Liver (tissue), 9 donors: ENCODE measurements around the gene EFCAB12. TPM values are rescaled to one million over a fixed set of nuclear protein-coding genes. Genes with fewer than 3 reads are reported as not detected.
A peak's percentile ranks its signal among the peaks of the same experiment; 100 is the strongest.

Source experiments
- DNase-seq: peaks from one replicate; pipeline ENCODE4 v3.0.0-alpha.2; 2017; ENCODE audit warnings: low spot score
- H3K27ac ChIP-seq, 2 donors: one replicate each; pipeline ENCODE4 v1.7.0; 2013; ENCODE audit warnings: inconsistent platforms in 2 of 2, low read length in 2 of 2, control low read depth in 1 of 2, low read depth in 1 of 2, mild to moderate bottlenecking in 1 of 2
- H3K27me3 ChIP-seq, 4 donors: one replicate each; pipeline versions ENCODE4 v1.6.1 to v1.7.0; 2013; ENCODE audit warnings: low read length in 3 of 4, inconsistent platforms in 1 of 4, mild to moderate bottlenecking in 1 of 4, moderate library complexity in 1 of 4; ENCODE audit not compliant: control insufficient read depth in 4 of 4, insufficient read depth in 4 of 4
- H3K36me3 ChIP-seq, 4 donors: one replicate each; pipeline versions ENCODE4 v1.6.1 to v1.7.0; 2013; ENCODE audit warnings: low read length in 3 of 4, mild to moderate bottlenecking in 3 of 4, low read depth in 1 of 4, moderate library complexity in 1 of 4; ENCODE audit not compliant: control insufficient read depth in 4 of 4, insufficient read depth in 3 of 4
- H3K4me1 ChIP-seq, 4 donors: one replicate each; pipeline versions ENCODE4 v1.6.1 to v1.7.0; 2013; ENCODE audit warnings: low read length in 3 of 4, mild to moderate bottlenecking in 3 of 4, moderate library complexity in 1 of 4; ENCODE audit not compliant: control insufficient read depth in 4 of 4, insufficient read depth in 4 of 4
- H3K4me3 ChIP-seq, 3 donors: one replicate each; pipeline versions ENCODE4 v1.6.1 to v1.7.0; 2013; ENCODE audit warnings: low read length in 3 of 3, control low read depth in 1 of 3, low read depth in 1 of 3, mild to moderate bottlenecking in 1 of 3
- H3K9ac ChIP-seq, 2 donors: one replicate each; pipeline ENCODE4 v1.7.0; 2013; ENCODE audit warnings: low read length in 2 of 2, mild to moderate bottlenecking in 2 of 2, moderate library complexity in 2 of 2, control low read depth in 1 of 2, low read depth in 1 of 2
- H3K9me3 ChIP-seq, 4 donors: one replicate each; pipeline versions ENCODE4 v1.6.1 to v1.7.0; 2013; ENCODE audit warnings: low read length in 3 of 4; ENCODE audit not compliant: control insufficient read depth in 4 of 4
- EGR1 ChIP-seq, 2 donors: IDR thresholded peaks; 2 replicates each; pipeline ENCODE4 v1.6.1; 2016 to 2018; ENCODE audit warnings: antibody characterized with exemption in 2 of 2, low read depth in 2 of 2
- FOXA1 ChIP-seq: IDR thresholded peaks from 2 replicates; pipeline ENCODE4 v1.6.1; 2016; ENCODE audit warnings: antibody characterized with exemption
- FOXA2 ChIP-seq: IDR thresholded peaks from 2 replicates; pipeline ENCODE4 v1.6.1; 2016; ENCODE audit warnings: antibody characterized with exemption
- GABPA ChIP-seq, 2 donors: IDR thresholded peaks in 1 of 2; conservative IDR thresholded peaks in 1 of 2; 2 replicates each; pipeline ENCODE4 v1.6.1; 2016; ENCODE audit warnings: antibody characterized with exemption in 2 of 2, mild to moderate bottlenecking in 1 of 2, moderate library complexity in 1 of 2
- HNF4A ChIP-seq, 2 donors: conservative IDR thresholded peaks; 2 replicates each; pipeline ENCODE4 v1.6.1; 2016; ENCODE audit warnings: antibody characterized with exemption in 2 of 2, mild to moderate bottlenecking in 2 of 2
- HNF4G ChIP-seq: IDR thresholded peaks from 2 replicates; pipeline ENCODE4 v1.6.1; 2016; ENCODE audit warnings: antibody characterized with exemption
- JUND ChIP-seq, 2 donors: IDR thresholded peaks; 2 replicates each; pipeline ENCODE4 v1.6.1; 2016; ENCODE audit warnings: antibody characterized with exemption in 2 of 2
- NR2F2 ChIP-seq: IDR thresholded peaks from 2 replicates; pipeline ENCODE4 v1.6.1; 2016; ENCODE audit warnings: antibody characterized with exemption
- RAD21 ChIP-seq, 2 donors: IDR thresholded peaks; 2 replicates each; pipeline ENCODE4 v1.6.1; 2016; ENCODE audit warnings: antibody characterized with exemption in 2 of 2, mild to moderate bottlenecking in 2 of 2
- RXRA ChIP-seq, 2 donors: IDR thresholded peaks; 2 replicates each; pipeline ENCODE4 v1.6.1; 2017 to 2018; ENCODE audit warnings: antibody characterized with exemption in 2 of 2, mild to moderate bottlenecking in 1 of 2
- SP1 ChIP-seq: IDR thresholded peaks from 2 replicates; pipeline ENCODE4 v1.6.1; 2018; ENCODE audit warnings: antibody characterized with exemption, mild to moderate bottlenecking
- TAF1 ChIP-seq: conservative IDR thresholded peaks from 2 replicates; pipeline ENCODE4 v1.6.1; 2016; ENCODE audit warnings: antibody characterized with exemption, mild to moderate bottlenecking
- YY1 ChIP-seq: IDR thresholded peaks from 2 replicates; pipeline ENCODE4 v1.6.1; 2016; ENCODE audit warnings: antibody characterized with exemption, mild to moderate bottlenecking
- WGBS: extraction: QIAGEN DNeasy Blood & Tissue Kit; methylation state at CpG from one replicate; pipeline ENCODE4 v1.1.7; 2013; 5-methylcytosine and 5-hydroxymethylcytosine counted together
- polyA plus RNA-seq, 2 donors: library from polyadenylated mRNA; stranded (reverse) in 1 of 2; unstranded in 1 of 2; fragments of 200-250 nt in 1 of 2; fragments of >200 nt in 1 of 2; fragmentation: Nextera tagmentation in 1 of 2; extraction: Ambion mirVana in 1 of 2; gene quantifications; one replicate each; pipeline versions ENCODE4 v1.2.1 to v1.2.3, GENCODE V29; 2013 to 2015
- total RNA-seq, 2 donors: library from RNA; depleted of rRNA; stranded (reverse); fragments of >200 nt; gene quantifications; one replicate each; pipeline ENCODE4 v1.2.3, GENCODE V29; 2014
- TF ChIP-seq, protein P1 (sequence below): IDR thresholded peaks from 2 replicates; pipeline ENCODE4 v1.6.1; 2016; ENCODE audit warnings: antibody characterized with exemption, mild to moderate bottlenecking
- TF ChIP-seq, protein P2 (sequence below): fragments of 150-350 bp; IDR thresholded peaks from 2 replicates; pipeline ENCODE4 v1.5.1; 2017; ENCODE audit warnings: improper control_type of control experiment, low read depth, low read length; ENCODE audit not compliant: missing input control
- TF ChIP-seq, protein P3 (sequence below): IDR thresholded peaks from 2 replicates; pipeline ENCODE4 v1.6.1; 2016; ENCODE audit warnings: antibody characterized with exemption
- TF ChIP-seq, protein P4 (sequence below): IDR thresholded peaks from 2 replicates; pipeline ENCODE4 v1.6.1; 2016; ENCODE audit warnings: antibody characterized with exemption
- TF ChIP-seq, protein P5 (sequence below): IDR thresholded peaks from 2 replicates; pipeline ENCODE4 v1.6.1; 2016; ENCODE audit warnings: antibody characterized with exemption
- donor health status: healthy.
- donor health status: healthy.
- donor health status: healthy.
- donor health status: healthy.
- donor health status: healthy.

EFCAB12 gene
- total and polyA plus RNA-seq, 4 donors: 0.37 to 2.4 (median 0.65) TPM

DNA sequence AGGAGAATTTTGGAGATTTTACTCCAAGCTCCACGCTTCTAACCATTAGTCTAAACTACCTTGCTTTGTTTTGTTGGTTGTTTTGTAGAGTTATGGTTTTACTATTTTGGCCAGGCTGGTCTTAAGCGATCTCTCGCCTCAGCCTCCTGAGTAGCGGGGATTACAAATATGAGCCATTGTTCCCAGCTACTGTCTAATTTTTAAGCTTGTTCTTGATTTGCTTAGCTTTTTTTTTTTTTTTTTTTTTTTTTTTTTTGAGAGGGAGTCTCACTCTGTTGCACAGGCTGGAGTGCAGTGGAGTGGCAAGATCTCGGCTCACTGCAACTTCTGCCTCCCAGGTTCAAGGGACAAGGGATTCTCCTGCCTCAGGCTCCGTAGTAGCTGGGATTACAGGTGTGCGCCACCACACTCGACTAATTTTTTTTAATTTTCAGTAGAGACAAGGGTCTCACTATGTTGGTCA, 28.5 kb downstream of the EFCAB12 start:
- peak overlapping the region; percentile 81 to 83 for H3K27ac ChIP-seq
- H3K9ac ChIP-seq: peak overlapping the region in 1 of 2 donors; percentile 58
- H3K9me3 ChIP-seq: no peaks in the 10 kb centered on the region
- peak overlapping the region in 1 of 3 donors; percentile 51 for H3K4me3 ChIP-seq
- H3K4me1 ChIP-seq: peaks cover 5 to 29% (median 21%) of the 10 kb centered on the region in 4 donors
- WGBS: 47% methylated on average over 8 of the region's 8 CpGs
- no peak for DNase-seq
- peaks cover 0 to 2% (median 0%) of the 10 kb centered on the region in 4 donors for H3K36me3 ChIP-seq
- no peaks in the 10 kb centered on the region for H3K27me3 ChIP-seq
- TF ChIP-seq, protein P1, sequence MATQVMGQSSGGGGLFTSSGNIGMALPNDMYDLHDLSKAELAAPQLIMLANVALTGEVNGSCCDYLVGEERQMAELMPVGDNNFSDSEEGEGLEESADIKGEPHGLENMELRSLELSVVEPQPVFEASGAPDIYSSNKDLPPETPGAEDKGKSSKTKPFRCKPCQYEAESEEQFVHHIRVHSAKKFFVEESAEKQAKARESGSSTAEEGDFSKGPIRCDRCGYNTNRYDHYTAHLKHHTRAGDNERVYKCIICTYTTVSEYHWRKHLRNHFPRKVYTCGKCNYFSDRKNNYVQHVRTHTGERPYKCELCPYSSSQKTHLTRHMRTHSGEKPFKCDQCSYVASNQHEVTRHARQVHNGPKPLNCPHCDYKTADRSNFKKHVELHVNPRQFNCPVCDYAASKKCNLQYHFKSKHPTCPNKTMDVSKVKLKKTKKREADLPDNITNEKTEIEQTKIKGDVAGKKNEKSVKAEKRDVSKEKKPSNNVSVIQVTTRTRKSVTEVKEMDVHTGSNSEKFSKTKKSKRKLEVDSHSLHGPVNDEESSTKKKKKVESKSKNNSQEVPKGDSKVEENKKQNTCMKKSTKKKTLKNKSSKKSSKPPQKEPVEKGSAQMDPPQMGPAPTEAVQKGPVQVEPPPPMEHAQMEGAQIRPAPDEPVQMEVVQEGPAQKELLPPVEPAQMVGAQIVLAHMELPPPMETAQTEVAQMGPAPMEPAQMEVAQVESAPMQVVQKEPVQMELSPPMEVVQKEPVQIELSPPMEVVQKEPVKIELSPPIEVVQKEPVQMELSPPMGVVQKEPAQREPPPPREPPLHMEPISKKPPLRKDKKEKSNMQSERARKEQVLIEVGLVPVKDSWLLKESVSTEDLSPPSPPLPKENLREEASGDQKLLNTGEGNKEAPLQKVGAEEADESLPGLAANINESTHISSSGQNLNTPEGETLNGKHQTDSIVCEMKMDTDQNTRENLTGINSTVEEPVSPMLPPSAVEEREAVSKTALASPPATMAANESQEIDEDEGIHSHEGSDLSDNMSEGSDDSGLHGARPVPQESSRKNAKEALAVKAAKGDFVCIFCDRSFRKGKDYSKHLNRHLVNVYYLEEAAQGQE: peak; percentile 10
- TF ChIP-seq RAD21 (IDR thresholded peaks at IDR 0.05): no peak

DNA sequence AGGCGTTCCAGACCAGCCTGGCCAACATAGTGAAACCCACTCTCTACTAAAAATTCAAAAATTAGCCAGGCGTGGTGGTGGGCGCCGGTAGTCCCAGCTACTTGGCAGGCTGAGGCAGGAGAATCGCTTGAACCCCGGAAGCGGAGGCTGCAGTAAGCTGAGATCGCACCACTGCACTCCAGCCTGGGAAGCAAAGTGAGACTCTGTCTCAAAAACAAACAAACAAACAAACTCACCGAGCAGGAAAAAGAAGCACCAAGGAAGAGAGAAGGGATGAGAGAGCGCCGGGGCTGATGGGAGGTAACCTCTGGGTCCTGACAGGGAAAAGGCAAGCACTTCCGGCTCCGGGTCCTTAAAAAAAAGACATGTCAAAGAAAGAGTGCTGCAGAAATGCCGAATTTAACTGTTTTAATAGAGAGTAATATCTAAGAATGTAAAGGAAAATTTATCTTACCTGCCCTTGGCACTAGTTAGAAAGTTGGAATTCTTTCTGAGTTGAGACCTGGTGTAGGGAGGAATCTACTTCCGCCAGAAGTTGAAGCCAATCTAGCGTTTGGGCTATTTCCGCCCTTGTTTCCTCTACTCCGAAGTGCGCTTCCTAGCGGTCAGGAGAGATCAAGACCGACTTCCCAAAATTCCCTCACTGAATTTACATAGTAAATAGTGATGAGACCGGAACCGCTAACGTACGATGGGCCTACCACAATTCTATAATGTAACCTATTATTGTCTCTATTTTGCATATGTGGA, 29.1 kb downstream of the EFCAB12 start:
- peak overlapping the region; percentile 33 to 82 (median 51) for H3K4me3 ChIP-seq
- H3K36me3 ChIP-seq: peaks cover 0 to 2% (median 0%) of the 10 kb centered on the region in 4 donors
- no peaks in the 10 kb centered on the region for H3K27me3 ChIP-seq
- TF ChIP-seq FOXA2: peak; percentile 60
- TF ChIP-seq GABPA (IDR thresholded peaks at IDR 0.05 in 1 of 2, conservative IDR thresholded peaks at IDR 0.05 in 1 of 2): peak; percentile 93 to 96
- TF ChIP-seq, protein P2, sequence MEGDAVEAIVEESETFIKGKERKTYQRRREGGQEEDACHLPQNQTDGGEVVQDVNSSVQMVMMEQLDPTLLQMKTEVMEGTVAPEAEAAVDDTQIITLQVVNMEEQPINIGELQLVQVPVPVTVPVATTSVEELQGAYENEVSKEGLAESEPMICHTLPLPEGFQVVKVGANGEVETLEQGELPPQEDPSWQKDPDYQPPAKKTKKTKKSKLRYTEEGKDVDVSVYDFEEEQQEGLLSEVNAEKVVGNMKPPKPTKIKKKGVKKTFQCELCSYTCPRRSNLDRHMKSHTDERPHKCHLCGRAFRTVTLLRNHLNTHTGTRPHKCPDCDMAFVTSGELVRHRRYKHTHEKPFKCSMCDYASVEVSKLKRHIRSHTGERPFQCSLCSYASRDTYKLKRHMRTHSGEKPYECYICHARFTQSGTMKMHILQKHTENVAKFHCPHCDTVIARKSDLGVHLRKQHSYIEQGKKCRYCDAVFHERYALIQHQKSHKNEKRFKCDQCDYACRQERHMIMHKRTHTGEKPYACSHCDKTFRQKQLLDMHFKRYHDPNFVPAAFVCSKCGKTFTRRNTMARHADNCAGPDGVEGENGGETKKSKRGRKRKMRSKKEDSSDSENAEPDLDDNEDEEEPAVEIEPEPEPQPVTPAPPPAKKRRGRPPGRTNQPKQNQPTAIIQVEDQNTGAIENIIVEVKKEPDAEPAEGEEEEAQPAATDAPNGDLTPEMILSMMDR: peak; percentile 77
- no peak for TF ChIP-seq SP1
- peak; percentile 87 to 94 for TF ChIP-seq EGR1 (IDR thresholded peaks at IDR 0.05; ENCODE audit: low read depth in 2 of 2)
- TF ChIP-seq, protein P3, sequence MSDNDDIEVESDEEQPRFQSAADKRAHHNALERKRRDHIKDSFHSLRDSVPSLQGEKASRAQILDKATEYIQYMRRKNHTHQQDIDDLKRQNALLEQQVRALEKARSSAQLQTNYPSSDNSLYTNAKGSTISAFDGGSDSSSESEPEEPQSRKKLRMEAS: peak; percentile 91
- peak in 1 of 2 donors; percentile 13 for TF ChIP-seq JUND (IDR thresholded peaks at IDR 0.05)
- peak; percentile 48 to 58 for TF ChIP-seq RXRA (IDR thresholded peaks at IDR 0.05)
- no peak for TF ChIP-seq HNF4G
- peak; percentile 69 to 77 for TF ChIP-seq RAD21 (IDR thresholded peaks at IDR 0.05)
- peak; percentile 24 for TF ChIP-seq FOXA1
- TF ChIP-seq NR2F2: peak; percentile 81
- TF ChIP-seq TAF1: no peak
- TF ChIP-seq, protein P4, sequence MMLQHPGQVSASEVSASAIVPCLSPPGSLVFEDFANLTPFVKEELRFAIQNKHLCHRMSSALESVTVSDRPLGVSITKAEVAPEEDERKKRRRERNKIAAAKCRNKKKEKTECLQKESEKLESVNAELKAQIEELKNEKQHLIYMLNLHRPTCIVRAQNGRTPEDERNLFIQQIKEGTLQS: no peak
- peak; percentile 50 for TF ChIP-seq YY1
- TF ChIP-seq, protein P1: peak; percentile 27
- TF ChIP-seq, protein P5, sequence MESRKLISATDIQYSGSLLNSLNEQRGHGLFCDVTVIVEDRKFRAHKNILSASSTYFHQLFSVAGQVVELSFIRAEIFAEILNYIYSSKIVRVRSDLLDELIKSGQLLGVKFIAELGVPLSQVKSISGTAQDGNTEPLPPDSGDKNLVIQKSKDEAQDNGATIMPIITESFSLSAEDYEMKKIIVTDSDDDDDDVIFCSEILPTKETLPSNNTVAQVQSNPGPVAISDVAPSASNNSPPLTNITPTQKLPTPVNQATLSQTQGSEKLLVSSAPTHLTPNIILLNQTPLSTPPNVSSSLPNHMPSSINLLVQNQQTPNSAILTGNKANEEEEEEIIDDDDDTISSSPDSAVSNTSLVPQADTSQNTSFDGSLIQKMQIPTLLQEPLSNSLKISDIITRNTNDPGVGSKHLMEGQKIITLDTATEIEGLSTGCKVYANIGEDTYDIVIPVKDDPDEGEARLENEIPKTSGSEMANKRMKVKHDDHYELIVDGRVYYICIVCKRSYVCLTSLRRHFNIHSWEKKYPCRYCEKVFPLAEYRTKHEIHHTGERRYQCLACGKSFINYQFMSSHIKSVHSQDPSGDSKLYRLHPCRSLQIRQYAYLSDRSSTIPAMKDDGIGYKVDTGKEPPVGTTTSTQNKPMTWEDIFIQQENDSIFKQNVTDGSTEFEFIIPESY: no peak
- peak in 1 of 2 donors; percentile 50 for TF ChIP-seq HNF4A (conservative IDR thresholded peaks at IDR 0.05)
- WGBS: under 1% methylated on average over 25 of the region's 25 CpGs
- peak overlapping the region; percentile 58 to 93 for H3K9ac ChIP-seq
- DNase-seq: peak; percentile 81
- peaks cover 5 to 29% (median 22%) of the 10 kb centered on the region in 4 donors for H3K4me1 ChIP-seq
- no peaks in the 10 kb centered on the region for H3K9me3 ChIP-seq
- H3K27ac ChIP-seq: peak overlapping the region; percentile 81 to 83
